Endothelial cell of umbilical vein (primary cell): ENCODE measurements around the gene LAMC3. TPM values are rescaled to one million over a fixed set of nuclear protein-coding genes. Genes with fewer than 3 reads are reported as not detected.

Source experiments
- BruUV-seq: library from RNA; stranded (reverse); fragments of 400-500 nt; replicated peaks from 2 replicates; lab custom pipeline; 2021; lab: Mats Ljungman, UMichigan
- CTCF ChIA-PET: fragments of 300-600, 350-600 bp; sonication (Branson Sonifier 250); formaldehyde crosslinking; loops from one replicate; lab custom pipeline; 2021; ENCODE audit warnings: antibody characterized with exemption, inconsistent platforms; lab: Charles Lee
- POLR2A ChIA-PET: fragments of 300-600, 350-600 bp; sonication (Branson Sonifier 250); formaldehyde crosslinking; loops from one replicate; lab custom pipeline; 2021; ENCODE audit warnings: antibody characterized with exemption, inconsistent platforms; lab: Charles Lee
- DNase-seq: peaks from one replicate; pipeline ENCODE4 v3.0.0-alpha.2; 2011; ENCODE audit warnings: low read depth, low spot score
- FAIRE-seq: peaks from 2 replicates; lab custom pipeline; 2011; peaks lifted over from hg19 to GRCh38; lab: Jason Lieb, UNC
- H2AFZ ChIP-seq: 2 replicates; pipeline ENCODE4 v1.6.0; 2012; ENCODE audit warnings: low read depth, low read length, control low read depth, inconsistent platforms
- H3K27ac ChIP-seq: 2 replicates; pipeline ENCODE4 v1.5.1; 2011; ENCODE audit warnings: low read depth, mild to moderate bottlenecking, control low read depth, low read length, moderate library complexity; ENCODE audit not compliant: insufficient read depth
- H3K27me3 ChIP-seq, 2 experiments: 2 replicates each; pipeline versions ENCODE4 v1.6.0 to v1.6.1; 2011; ENCODE audit warnings: low read length in 2 of 2, mixed read lengths in 1 of 2; ENCODE audit not compliant: control insufficient read depth in 2 of 2, insufficient read depth in 2 of 2
- H3K36me3 ChIP-seq, 2 experiments: 2 replicates in 1 of 2; 3 replicates in 1 of 2; pipeline ENCODE4 v1.5.1; 2011; ENCODE audit warnings: low read length in 2 of 2, mild to moderate bottlenecking in 1 of 2, moderate library complexity in 1 of 2; ENCODE audit not compliant: control insufficient read depth in 2 of 2, insufficient read depth in 2 of 2; ENCODE audit errors: extremely low read depth in 1 of 2
- H3K4me1 ChIP-seq: 3 replicates; pipeline ENCODE4 v1.5.1; 2011; ENCODE audit warnings: mild to moderate bottlenecking, low read length; ENCODE audit not compliant: control insufficient read depth, insufficient read depth; ENCODE audit errors: extremely low read depth
- H3K4me2 ChIP-seq: 2 replicates; pipeline ENCODE4 v1.6.1; 2011; ENCODE audit warnings: low read length, control low read depth, mixed read lengths; ENCODE audit not compliant: insufficient read depth
- H3K4me3 ChIP-seq, 3 experiments: fragments of 200-600 bp in 1 of 3; sonication (generic), shearing (Covaris generic) in 1 of 3; replicated peaks in 1 of 3; 2 replicates each; pipeline ENCODE4 v1.5.1; 2011 to 2016; ENCODE audit warnings: control low read depth in 3 of 3, low read length in 3 of 3, mild to moderate bottlenecking in 2 of 3, inconsistent platforms in 1 of 3, low read depth in 1 of 3, moderate library complexity in 1 of 3; ENCODE audit not compliant: insufficient read depth in 1 of 3
- H3K79me2 ChIP-seq: 2 replicates; pipeline ENCODE4 v1.6.0; 2012; ENCODE audit warnings: low read length, inconsistent platforms; ENCODE audit not compliant: control insufficient read depth, insufficient read depth
- H3K9ac ChIP-seq: replicated peaks from 2 replicates; pipeline ENCODE3; 2011; ENCODE audit warnings: low read length, control low read depth; ENCODE audit not compliant: insufficient read depth; ENCODE audit errors: extremely low read depth
- H3K9me1 ChIP-seq: replicated peaks from 3 replicates; pipeline ENCODE4 v1.6.0; 2011; ENCODE audit warnings: mild to moderate bottlenecking, low read length; ENCODE audit not compliant: control insufficient read depth, insufficient read depth; ENCODE audit errors: extremely low read depth
- H3K9me3 ChIP-seq: replicated peaks from 2 replicates; pipeline ENCODE4 v1.5.1; 2012; ENCODE audit warnings: low read length, inconsistent platforms; ENCODE audit not compliant: control insufficient read depth, insufficient read depth
- H4K20me1 ChIP-seq: replicated peaks from 2 replicates; pipeline ENCODE3; 2011; ENCODE audit warnings: mild to moderate bottlenecking, low read length; ENCODE audit not compliant: control insufficient read depth, insufficient read depth; ENCODE audit errors: extremely low read depth
- EZH2 ChIP-seq: IDR thresholded peaks from 2 replicates; pipeline ENCODE4 v1.6.1; 2012; ENCODE audit warnings: borderline replicate concordance, low read depth, mild to moderate bottlenecking, moderate library complexity, low read length, inconsistent platforms; ENCODE audit not compliant: severe bottlenecking
- FOS ChIP-seq: IDR thresholded peaks from 2 replicates; pipeline ENCODE4 v1.6.1; 2011; ENCODE audit warnings: mild to moderate bottlenecking, low read length, moderate library complexity, borderline replicate concordance; ENCODE audit not compliant: insufficient read depth
- GATA2 ChIP-seq: IDR thresholded peaks from 2 replicates; pipeline ENCODE4 v1.7.0; 2011; ENCODE audit warnings: low read depth, mild to moderate bottlenecking, moderate library complexity, mixed read lengths, low read length; ENCODE audit not compliant: insufficient read length, insufficient read depth
- JUN ChIP-seq: IDR thresholded peaks from 2 replicates; pipeline ENCODE4 v1.6.1; 2011; ENCODE audit warnings: borderline replicate concordance, low read depth; ENCODE audit not compliant: insufficient read length, insufficient read depth
- MYC ChIP-seq: IDR thresholded peaks from one replicate; pipeline ENCODE4 v1.6.1; 2011; ENCODE audit warnings: mild to moderate bottlenecking, low read depth, low read length
- POLR2A ChIP-seq: IDR thresholded peaks from 2 replicates; pipeline ENCODE4 v1.6.1; 2012; ENCODE audit warnings: low read depth, mild to moderate bottlenecking, control low read depth, low read length
- POLR2AphosphoS5 ChIP-seq: IDR thresholded peaks from 2 replicates; pipeline ENCODE4 v1.6.1; 2012; ENCODE audit warnings: low read depth, mild to moderate bottlenecking, control low read depth, low read length, moderate library complexity; ENCODE audit not compliant: insufficient read depth
- dilution Hi-C: fragments of 300-500 bp; cut with MboI; formaldehyde crosslinking; loops from one replicate; pipeline ENCODE4 v1.15.0; 2019; ENCODE audit warnings: low sequenced_read_pairs; ENCODE audit not compliant: extremely low pct_ligation_motif_present
- intact Hi-C: fragments of 100-400 bp; cut with micrococcal nuclease; formaldehyde crosslinking; loops from one replicate; pipeline ENCODE4 v1.10.0; 2022
- polyA plus RNA-seq, 4 experiments: library from polyadenylated mRNA; depleted of rRNA in 3 of 4; stranded (reverse) in 3 of 4; unstranded in 1 of 4; fragments of >200 nt; gene quantifications; 2 replicates each; pipeline versions ENCODE4 v1.2.1 to v1.2.3, GENCODE V29; 2011 to 2012; ENCODE audit warnings: missing spikeins in 1 of 4
- total RNA-seq: library from RNA; stranded (reverse); gene quantifications from 2 replicates; pipeline ENCODE4 v1.2.3, GENCODE V29; 2021
- TF ChIP-seq, protein P1 (sequence below), 2 donors: IDR thresholded peaks; 1 replicate in 1 of 2; 2 replicates in 1 of 2; pipeline ENCODE4 v1.5.1; 2011; ENCODE audit warnings: low read length in 2 of 2, mild to moderate bottlenecking in 2 of 2, moderate library complexity in 2 of 2, control low read depth in 1 of 2, inconsistent platforms in 1 of 2, low read depth in 1 of 2; ENCODE audit not compliant: insufficient read depth in 1 of 2; ENCODE audit errors: extremely low read depth in 1 of 2
- TF ChIP-seq, protein P2 (sequence below): IDR thresholded peaks from 2 replicates; pipeline ENCODE4 v1.6.1; 2011; ENCODE audit not compliant: insufficient read depth, insufficient read length

LAMC3 gene
- total and polyA plus RNA-seq, 2 donors (not counting 3 experiments of a cell fraction or from before 2014, with no cell fraction given) = 0.18 to 0.38 TPM

DNA sequence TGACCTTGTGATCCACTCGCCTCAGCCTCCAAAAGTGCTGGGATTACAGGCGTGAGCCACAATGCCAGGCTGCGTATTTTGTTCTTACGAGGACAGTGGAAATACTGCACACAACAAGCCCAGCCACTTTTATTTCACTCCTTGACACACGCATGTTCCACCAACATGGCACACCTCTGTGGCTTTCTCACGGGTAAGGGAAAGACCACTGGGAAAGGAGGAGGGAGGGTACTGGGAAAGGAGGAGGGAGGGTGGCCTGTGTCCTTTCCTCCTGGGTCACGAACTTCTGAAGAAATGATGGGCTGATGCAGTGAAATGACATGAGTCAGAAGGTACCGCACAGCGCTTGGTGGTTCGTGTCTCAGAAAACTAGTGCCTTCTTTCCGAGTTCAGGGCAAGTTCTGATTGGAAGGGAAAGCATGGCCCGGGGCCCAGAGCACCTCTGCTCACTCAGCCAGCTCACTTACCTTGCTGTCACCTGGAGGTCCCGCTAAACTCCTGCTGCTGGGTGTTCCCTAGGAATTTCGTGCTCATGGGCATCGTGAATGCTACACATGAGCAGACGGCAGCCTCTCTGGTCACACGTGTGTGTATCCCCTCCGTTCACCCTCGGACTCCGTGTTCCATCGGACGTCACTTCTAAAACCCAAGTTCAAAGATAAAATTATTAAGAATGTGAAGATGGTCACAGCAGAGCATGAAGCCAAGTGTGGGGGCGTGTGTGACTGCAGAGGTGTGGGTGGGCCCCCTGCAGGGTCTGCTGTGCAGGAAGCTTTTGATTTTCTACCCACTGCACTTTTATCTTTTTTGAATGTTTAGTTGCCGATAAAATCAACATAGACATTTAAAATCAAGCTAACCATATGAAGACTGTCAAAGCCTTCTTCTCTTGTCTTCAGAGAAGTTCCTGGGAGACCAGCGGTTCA is 42.9 kb downstream of the LAMC3 start:
- FAIRE-seq (no peak), DNase-seq (no peak)
- dilution Hi-C loops (no loop called here), intact Hi-C loops (no loop called here)
- H3K27ac ChIP-seq = no peak overlapping the region
- no peaks in the 10 kb centered on the region for H3K79me2 ChIP-seq
- H3K36me3 ChIP-seq = no peaks in the 10 kb centered on the region
- H3K9ac ChIP-seq = no peak overlapping the region
- no peak overlapping the region for H2AFZ ChIP-seq
- no peak for TF ChIP-seq POLR2A
- no peak for TF ChIP-seq GATA2
- no peak for TF ChIP-seq JUN
- TF ChIP-seq, protein P1, sequence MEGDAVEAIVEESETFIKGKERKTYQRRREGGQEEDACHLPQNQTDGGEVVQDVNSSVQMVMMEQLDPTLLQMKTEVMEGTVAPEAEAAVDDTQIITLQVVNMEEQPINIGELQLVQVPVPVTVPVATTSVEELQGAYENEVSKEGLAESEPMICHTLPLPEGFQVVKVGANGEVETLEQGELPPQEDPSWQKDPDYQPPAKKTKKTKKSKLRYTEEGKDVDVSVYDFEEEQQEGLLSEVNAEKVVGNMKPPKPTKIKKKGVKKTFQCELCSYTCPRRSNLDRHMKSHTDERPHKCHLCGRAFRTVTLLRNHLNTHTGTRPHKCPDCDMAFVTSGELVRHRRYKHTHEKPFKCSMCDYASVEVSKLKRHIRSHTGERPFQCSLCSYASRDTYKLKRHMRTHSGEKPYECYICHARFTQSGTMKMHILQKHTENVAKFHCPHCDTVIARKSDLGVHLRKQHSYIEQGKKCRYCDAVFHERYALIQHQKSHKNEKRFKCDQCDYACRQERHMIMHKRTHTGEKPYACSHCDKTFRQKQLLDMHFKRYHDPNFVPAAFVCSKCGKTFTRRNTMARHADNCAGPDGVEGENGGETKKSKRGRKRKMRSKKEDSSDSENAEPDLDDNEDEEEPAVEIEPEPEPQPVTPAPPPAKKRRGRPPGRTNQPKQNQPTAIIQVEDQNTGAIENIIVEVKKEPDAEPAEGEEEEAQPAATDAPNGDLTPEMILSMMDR (IDR thresholded peaks at IDR 0.05; ENCODE audit: extremely low read depth in 1 of 2, insufficient read depth in 1 of 2, low read depth in 1 of 2, low read length in 2 of 2) = no peak
- no peak for TF ChIP-seq MYC
- TF ChIP-seq, protein P2, sequence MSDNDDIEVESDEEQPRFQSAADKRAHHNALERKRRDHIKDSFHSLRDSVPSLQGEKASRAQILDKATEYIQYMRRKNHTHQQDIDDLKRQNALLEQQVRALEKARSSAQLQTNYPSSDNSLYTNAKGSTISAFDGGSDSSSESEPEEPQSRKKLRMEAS = no peak
- no peak for TF ChIP-seq FOS
- no peak for TF ChIP-seq POLR2AphosphoS5
- no peak for TF ChIP-seq EZH2
- no peaks in the 10 kb centered on the region for H3K4me1 ChIP-seq
- POLR2A ChIA-PET = no interaction called here
- H3K9me1 ChIP-seq = no peaks in the 10 kb centered on the region
- H3K4me2 ChIP-seq = no peak overlapping the region
- no peaks in the 10 kb centered on the region for H3K9me3 ChIP-seq
- H3K27me3 ChIP-seq = no peaks in the 10 kb centered on the region
- no TSS peak for BruUV-seq
- H3K4me3 ChIP-seq = no peak overlapping the region
- CTCF ChIA-PET = interaction anchor here (0.7 to 1.5 kb wide), 6 partner anchors 10 to 284 kb away, joined by 3 to 5 read pairs (median 3); no protein-coding TSS in a partner anchor
- H4K20me1 ChIP-seq = no peaks in the 10 kb centered on the region
